ENCODE results near the gene BAIAP2L2.
A peak's percentile ranks its signal among the peaks of the same experiment; 100 is the strongest.
"Not testable (repeated sequence)": the region's sequence is repeated elsewhere in the genome, so short reads cannot be mapped to it uniquely, and the experiment has no call there.

Gene BAIAP2L2

GRCh38 chr22:38066381-38067027 lies 44.0 kb downstream of the BAIAP2L2 start:
- DNase-seq, result no peak

- DNase-seq, result no peak
Measured at GRCh38 chr22:38065539-38065938, 44.9 kb downstream of the BAIAP2L2 start.

GRCh38 chr22:38062791-38063190 lies 47.7 kb downstream of the BAIAP2L2 start:
- DNase-seq, result no peak

- peak; percentile 76 for DNase-seq
Measured at GRCh38 chr22:38056969-38057891, 53.3 kb downstream of the BAIAP2L2 start, which contains the start of gene PICK1. TSS of gene PICK1 (plus strand) at chr22:38057404. CDS start at chr22:38057810, 406 bp downstream.

GRCh38 chr22:38051900-38052862 lies 58.3 kb downstream of the BAIAP2L2 start:
- DNase-seq, result peak; percentile 28

- no peak for DNase-seq
Measured at GRCh38 chr22:38051261-38051660, 59.2 kb downstream of the BAIAP2L2 start.

- no peak for DNase-seq
Measured at GRCh38 chr22:38050720-38051119, 59.8 kb downstream of the BAIAP2L2 start.

- DNase-seq, result no peak
Measured at GRCh38 chr22:38049812-38050619, 60.5 kb downstream of the BAIAP2L2 start.

GRCh38 chr22:38046070-38046748 lies 64.3 kb downstream of the BAIAP2L2 start:
- no peak for DNase-seq

- no peak for DNase-seq
Measured at GRCh38 chr22:38043151-38044039, 67.1 kb downstream of the BAIAP2L2 start.

- no peak for DNase-seq
Measured at GRCh38 chr22:38042488-38042790, 68.0 kb downstream of the BAIAP2L2 start.

GRCh38 chr22:38041760-38042487 lies 68.6 kb downstream of the BAIAP2L2 start:
- no peak for DNase-seq

GRCh38 chr22:38040953-38041759 lies 69.3 kb downstream of the BAIAP2L2 start:
- no peak for DNase-seq

- DNase-seq, result no peak
Measured at GRCh38 chr22:38038890-38039812, 71.3 kb downstream of the BAIAP2L2 start.

- no peak for DNase-seq
Measured at GRCh38 chr22:38038426-38038825, 72.1 kb downstream of the BAIAP2L2 start.

GRCh38 chr22:38037367-38038150 lies 72.9 kb downstream of the BAIAP2L2 start:
- not testable (repeated sequence) for DNase-seq
